Muscle of arm (tissue), 12 donors: ENCODE measurements around the gene MAN2B1. TPM values are rescaled to one million over a fixed set of nuclear protein-coding genes. Genes with fewer than 3 reads are reported as not detected.
A peak's percentile ranks its signal among the peaks of the same experiment; 100 is the strongest.
"Not testable (repeated sequence)": the region's sequence is repeated elsewhere in the genome, so short reads cannot be mapped to it uniquely, and the experiment has no call there.

ENCODE experiments used
- DNase-seq: peaks from one replicate; pipeline ENCODE4 v3.0.0-alpha.2; 2013
- polyA plus RNA-seq, 12 donors: library from polyadenylated mRNA; unstranded; fragments of 120-200 nt; gene quantifications; one replicate each; pipeline ENCODE4 v1.2.1, GENCODE V29; 2013; ENCODE audit not compliant: insufficient read length in 12 of 12

The MAN2B1 gene
- polyA plus RNA-seq, 12 donors, result 21.6 to 53.9 (median 26.4) TPM; not detected in 1

GRCh38 chr19:12692960-12693359 lies 26.4 kb upstream of the MAN2B1 start:
- DNase-seq, result no peak

GRCh38 chr19:12689581-12690216 lies 23.2 kb upstream of the MAN2B1 start:
- no peak for DNase-seq

DNA sequence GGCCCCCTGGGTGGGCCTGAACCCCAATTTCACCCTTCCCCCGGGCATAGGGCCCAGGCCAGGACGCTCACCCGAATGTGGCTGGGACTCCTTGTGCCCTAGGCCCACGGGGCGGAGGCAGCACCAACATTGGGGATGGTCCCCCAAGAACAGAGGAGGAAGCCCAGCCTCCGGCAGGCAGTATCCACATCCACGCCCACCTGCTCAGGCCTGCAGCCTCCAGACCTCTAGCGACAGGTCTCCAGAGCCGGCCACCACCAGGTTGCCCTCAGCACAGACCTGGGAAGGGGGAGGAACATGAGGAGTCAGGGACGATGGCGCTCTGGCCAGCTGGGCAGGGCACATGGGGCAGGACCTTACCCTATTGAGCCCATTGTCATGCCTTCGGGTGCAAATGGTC lies 22.5 kb upstream of the MAN2B1 start:
- no peak for DNase-seq

- DNase-seq, result no peak
Observed at GRCh38 chr19:12687496-12688196, 21.1 kb upstream of the MAN2B1 start, which contains the start of gene GNG14. GNG14 (plus strand) TSS chr19:12687998; CDS start chr19:12688049, 51 bp downstream.

DNA sequence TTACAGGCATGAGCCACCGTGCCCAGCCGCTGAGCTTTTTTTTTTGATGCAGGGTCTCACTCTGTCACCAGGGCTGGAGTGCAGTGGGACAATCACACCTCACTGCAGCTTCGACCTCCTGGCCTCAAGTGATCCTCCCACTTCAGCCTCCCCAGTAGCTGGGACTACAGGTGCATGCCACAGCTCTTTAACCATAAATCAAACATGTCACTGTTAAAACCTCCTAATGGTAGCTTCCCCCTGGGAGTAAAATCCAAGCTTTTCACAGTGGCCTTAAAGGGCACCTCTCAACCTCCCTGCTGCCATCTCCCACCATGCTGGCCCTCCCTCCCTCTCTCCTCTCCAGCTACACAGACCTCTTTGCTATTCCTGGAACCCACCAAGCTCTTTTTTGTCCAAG lies 19.3 kb upstream of the MAN2B1 start:
- DNase-seq, result no peak

GRCh38 chr19:12681074-12681987 lies 14.8 kb upstream of the MAN2B1 start, which contains the start of gene DHPS:
DHPS (minus strand) TSS chr19:12681880; CDS start chr19:12681766, 114 bp downstream.
- DNase-seq, result peak; percentile 97

GRCh38 chr19:12680034-12680433 lies 13.5 kb upstream of the MAN2B1 start:
- no peak for DNase-seq

DNA sequence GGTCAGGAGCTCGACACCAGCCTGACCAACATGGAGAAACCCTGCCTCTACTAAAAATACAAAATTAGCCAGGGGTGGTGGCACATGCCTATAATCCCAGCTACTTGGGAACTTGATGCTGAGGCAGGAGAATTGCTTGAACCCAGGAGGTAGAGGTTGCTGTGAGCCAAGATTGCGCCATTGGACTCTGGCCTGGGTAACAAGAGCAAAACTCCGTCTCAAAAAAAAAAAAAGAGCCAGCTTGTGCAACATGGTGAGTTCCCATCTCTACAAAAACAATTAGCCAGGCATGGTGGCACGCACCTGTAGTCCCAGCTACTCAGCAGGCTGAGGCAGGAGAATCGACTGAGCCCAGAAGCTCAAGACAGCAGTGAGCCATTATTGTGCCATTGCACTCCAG lies 11.5 kb upstream of the MAN2B1 start:
- not testable (repeated sequence) for DNase-seq

- no peak for DNase-seq
Observed at GRCh38 chr19:12676928-12677327, 10.4 kb upstream of the MAN2B1 start.

DNA sequence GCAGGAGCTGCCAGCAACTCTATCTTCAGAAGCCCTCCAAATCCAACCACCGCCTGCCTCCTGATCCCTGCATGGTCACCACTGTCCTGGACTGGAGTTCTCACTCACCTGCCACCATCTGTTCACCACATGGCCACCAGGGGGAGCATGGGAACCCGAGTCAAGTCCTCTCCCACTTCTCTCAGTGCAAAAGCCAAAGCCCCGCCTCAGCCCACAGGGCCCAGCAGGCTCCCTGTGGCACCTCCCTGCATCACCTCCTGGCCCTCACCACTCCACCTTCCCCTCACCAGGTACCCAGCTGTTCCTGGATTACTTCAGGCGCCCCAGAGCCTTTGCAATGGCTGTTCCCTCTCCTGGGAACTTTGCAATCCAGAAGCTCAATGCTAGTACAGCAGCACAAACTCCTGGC lies 9.8 kb upstream of the MAN2B1 start:
- peak; percentile 77 for DNase-seq

DNA sequence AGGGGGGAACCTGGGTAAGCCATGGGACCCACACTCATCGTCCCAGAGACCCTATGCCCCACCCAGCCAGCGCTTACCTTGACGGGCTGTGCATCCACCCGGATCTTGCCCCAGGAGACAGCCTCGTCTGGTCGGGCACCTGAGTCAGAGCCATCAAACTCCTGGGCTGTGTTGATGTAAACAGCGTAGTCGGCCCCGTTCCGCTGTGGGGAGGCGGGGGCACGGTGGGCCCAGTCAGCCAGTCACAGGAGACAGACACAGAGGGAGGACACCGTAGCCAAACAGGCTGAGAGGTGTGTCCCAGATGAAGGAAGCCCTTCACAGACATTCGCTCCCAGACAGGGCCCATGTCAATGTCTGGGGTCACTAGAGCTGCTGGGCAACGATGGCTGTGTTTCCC lies 9.4 kb upstream of the MAN2B1 start:
- DNase-seq, result no peak

- DNase-seq, result no peak
Observed at GRCh38 chr19:12675399-12675798, 8.9 kb upstream of the MAN2B1 start.

DNA sequence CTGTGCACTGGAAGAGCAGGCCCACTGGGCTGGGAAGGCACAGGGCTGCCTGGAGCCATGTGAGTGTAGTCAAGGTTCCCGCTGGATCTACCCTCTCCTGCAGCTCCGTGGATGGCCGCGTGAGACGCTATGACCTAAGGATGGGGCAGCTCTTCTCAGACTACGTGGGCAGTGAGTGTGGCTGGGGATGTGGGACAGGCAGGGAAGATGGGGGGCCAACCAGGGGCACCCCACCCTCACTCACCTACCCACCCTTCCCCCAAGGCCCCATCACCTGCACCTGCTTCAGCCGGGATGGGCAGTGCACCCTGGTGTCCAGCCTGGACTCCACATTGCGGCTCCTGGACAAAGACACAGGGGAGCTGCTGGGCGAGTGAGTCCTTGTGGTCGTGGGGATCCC lies 6.2 kb upstream of the MAN2B1 start:
- DNase-seq, result no peak

GRCh38 chr19:12670159-12670928 lies 3.8 kb upstream of the MAN2B1 start:
- no peak for DNase-seq

DNA sequence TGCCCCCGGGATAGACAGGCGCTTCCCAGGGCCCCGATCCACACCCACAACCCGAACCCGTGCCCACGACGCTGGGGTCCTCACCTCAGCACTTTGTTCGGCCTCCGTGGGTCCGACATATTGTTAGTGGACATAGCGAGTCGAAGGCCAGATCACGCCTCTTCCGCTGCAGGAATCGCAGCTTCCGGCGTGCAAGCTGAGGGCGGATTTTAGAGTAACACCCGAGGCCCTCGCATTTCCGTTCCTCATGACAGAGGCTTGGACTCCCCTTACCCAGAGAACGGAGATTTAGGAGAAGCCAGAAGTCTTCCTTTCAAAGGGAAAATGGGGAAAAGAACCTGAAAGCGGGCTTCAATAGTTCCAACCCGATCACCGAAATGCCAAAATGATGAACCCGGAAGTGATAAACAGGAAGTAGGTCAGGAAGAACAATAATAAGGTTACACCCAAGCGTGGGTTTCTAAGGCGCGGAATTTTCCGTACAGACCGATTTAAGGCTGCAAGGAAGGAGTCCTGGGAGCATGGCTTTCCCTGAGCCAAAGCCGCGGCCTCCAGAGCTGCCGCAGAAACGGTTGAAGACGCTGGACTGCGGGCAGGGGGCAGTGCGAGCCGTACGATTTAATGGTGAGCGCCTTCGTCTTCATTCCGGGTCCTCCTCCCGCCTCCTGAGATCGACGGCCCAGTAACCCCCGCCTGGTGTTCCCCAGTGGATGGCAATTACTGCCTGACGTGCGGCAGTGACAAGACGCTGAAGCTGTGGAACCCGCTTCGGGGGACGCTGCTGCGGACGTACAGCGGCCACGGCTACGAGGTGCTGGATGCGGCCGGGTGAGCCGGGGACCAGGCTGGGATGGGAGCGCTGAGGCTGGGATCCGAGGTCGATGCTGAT lies 3.0 kb upstream of the MAN2B1 start:
- DNase-seq, result peak; percentile 90

DNA sequence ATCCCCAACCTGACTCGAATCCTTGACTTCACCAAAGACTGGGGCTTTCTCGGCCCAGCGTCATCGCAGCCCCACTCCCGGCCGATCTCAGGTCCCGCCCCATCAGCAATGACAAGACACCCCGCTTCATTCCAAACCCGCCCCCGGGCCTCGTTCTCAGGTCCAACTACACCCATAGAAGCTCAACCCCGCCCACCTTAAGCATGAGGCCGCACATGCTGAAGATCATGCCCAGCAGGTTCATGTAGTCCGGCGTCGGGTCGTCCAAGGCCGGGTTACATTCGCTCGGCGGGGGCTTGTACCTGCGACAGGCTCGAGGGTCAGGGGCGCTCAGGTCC lies 2.4 kb upstream of the MAN2B1 start:
- DNase-seq, result peak; percentile 68

DNA sequence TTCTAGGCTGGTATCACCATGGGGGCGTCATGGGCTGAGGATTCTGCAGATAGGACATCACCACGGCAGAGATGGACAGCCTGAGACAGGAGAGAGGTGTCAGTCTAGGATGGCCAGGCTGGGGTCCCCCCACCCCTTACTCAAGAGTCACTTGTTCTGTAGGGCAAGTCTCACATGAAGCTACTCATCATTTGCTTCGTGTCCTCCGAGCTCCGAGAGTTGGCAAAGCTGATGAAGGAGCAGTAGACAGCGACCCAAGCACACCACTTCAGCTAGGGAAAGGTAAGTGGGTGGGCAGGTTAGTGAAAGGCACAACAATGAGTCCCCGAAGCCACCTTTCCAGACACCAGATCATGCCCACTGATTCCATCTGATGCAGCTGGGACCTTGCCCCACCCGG lies 1.8 kb upstream of the MAN2B1 start:
- DNase-seq, result no peak

DNA sequence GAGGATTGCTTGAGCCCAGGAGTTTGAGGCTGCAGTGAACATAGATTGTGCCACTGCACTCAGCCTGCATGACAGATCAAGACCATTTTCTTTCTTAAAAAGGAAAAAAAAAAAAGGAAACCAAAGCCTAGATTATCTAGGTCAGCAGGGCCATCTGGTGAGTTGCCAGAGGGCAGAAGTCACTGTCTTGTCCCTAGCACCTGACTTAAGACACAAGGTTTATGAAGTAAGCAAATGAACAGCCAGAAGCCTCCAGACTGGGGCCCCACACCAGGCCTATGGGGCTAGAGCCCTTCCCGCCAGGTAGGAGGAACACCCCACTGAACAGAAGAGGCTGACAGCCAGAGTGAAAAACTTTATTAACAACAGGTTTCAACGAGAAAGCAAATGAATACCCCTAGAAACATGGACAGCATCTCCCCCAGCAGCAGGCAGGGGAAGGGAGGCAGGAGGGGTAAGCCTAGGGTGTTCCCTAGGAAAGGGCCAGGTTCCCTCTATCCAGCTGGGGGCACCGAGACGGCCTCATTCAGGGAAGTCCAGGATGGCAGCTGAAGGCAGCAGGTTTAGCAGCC lies 1.3 kb upstream of the MAN2B1 start:
- DNase-seq, result no peak

DNA sequence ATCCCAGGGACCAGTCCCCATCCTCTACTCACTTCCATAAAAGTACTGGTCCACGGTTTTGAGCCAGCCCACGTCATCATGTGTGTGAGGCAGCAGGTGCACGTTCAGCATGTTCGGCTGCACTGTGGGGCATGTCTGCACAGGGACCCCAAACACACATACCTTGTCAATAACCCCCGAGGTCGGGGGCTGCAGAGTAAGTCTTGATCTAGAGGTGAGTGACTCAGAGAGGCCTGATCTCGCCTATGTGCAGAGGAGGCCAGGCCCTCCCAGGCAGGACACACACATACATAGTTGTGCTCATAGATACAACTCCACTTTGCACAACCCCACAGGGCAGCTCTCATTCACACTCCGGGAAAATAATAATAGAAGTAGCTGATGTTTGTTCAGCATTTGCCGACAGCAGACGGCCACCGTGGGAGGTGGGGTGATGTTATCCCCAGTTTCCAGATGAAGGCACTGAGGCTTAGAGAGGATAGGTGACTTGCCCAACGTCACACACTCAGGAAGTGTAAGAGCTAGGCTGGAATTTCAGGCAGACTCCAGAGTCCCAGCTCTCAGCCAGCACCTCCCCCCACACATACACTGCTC lies 774 bp downstream of the MAN2B1 start:
- DNase-seq, result no peak

GRCh38 chr19:12665281-12665573 lies 1.3 kb downstream of the MAN2B1 start:
- DNase-seq, result no peak
